Measurements from ENCODE around the gene MAP1LC3B2. TPM values are rescaled to one million over a fixed set of nuclear protein-coding genes. Genes with fewer than 3 reads are reported as not detected.

Gene MAP1LC3B2
- total RNA-seq (ENCODE audit: unreplicated experiment) = not detected
- long read RNA-seq = 0 reads

DNA sequence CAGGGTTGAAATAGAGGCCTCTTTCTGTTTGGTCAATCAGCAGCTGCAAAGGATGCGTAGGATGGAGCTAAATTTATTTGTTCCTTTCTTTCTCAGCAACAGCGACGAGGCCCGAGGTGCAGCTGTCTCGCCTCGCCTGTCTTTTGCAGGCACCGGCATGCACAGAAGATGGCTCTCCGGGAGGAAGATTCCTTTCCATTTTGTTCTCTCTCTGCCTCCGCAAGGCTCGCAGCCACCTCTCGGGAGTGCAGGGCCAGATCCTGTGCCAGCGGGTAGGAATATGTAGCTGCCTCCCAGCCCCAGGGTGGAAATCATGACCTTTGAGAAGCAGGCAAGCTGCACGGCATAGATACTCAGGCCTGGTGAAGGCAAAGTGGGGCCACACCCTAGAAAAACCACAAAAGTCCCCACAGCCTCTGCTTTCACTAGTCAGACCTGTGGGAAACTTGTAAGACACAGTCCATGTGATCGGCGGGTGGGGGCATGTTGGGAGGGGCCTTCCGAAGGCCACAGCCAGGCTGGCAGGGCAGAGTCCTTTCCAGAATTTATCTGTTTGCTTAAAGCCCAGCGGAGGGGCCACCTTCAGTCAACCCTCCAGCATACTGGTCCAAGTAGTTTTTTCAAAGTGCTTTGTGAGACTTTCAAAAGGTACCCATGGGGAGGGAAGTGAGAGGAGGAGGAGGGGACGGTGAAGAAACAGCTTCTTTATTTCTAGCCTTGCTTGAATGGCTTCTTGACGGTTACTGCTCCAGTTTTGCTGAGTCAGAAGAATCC lies at the start of gene MAP1LC3B2:
Gene MAP1LC3B2, plus strand, starts transcription at position 220 of the 774 bp plus-strand sequence. CDS start 16,562 bp downstream, outside the sequence.
- Mint-ChIP-seq H3K4me3 (ENCODE audit: unreplicated experiment) (no peak within 1 kb of the TSS), H3K27ac (ENCODE audit: unreplicated experiment) (no peak within 1 kb of the TSS), H3K27me3 (ENCODE audit: unreplicated experiment) (peaks cover 1% of the 10 kb centered on the region), H3K4me1 (ENCODE audit: unreplicated experiment) (no peaks in the 10 kb centered on the region), H3K9me3 (ENCODE audit: unreplicated experiment) (no peaks in the 10 kb centered on the region), H3K36me3 (ENCODE audit: low read depth, unreplicated experiment) (no peaks in the 10 kb centered on the region)
- TF ChIP-seq, protein P1, sequence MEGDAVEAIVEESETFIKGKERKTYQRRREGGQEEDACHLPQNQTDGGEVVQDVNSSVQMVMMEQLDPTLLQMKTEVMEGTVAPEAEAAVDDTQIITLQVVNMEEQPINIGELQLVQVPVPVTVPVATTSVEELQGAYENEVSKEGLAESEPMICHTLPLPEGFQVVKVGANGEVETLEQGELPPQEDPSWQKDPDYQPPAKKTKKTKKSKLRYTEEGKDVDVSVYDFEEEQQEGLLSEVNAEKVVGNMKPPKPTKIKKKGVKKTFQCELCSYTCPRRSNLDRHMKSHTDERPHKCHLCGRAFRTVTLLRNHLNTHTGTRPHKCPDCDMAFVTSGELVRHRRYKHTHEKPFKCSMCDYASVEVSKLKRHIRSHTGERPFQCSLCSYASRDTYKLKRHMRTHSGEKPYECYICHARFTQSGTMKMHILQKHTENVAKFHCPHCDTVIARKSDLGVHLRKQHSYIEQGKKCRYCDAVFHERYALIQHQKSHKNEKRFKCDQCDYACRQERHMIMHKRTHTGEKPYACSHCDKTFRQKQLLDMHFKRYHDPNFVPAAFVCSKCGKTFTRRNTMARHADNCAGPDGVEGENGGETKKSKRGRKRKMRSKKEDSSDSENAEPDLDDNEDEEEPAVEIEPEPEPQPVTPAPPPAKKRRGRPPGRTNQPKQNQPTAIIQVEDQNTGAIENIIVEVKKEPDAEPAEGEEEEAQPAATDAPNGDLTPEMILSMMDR (IDR thresholded peaks at IDR 0.05; ENCODE audit: unreplicated experiment) = no peak
- DNase-seq (ENCODE audit: low spot score) = no peak

DNA sequence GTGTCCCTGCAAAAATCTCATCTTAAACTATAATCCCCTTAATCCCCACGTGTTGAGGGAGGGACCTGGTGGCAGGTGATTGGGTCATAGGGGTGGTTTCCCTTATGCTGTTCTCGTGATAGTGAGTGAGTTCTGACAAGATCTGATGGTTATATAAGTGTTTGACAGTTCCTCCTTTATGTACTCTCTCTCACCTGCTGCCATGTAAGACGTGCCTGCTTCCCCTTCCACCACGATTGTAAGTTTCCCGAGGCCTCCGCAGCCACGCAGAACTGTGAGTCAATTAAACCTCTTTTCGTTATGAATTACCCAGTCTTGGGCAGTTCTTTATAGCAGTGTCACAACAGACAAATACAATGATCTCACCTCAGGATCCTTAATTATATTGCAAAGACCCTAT lies 45.2 kb upstream of the MAP1LC3B2 start:
- Mint-ChIP-seq H3K36me3 (ENCODE audit: low read depth, unreplicated experiment) (no peaks in the 10 kb centered on the region), H3K9me3 (ENCODE audit: unreplicated experiment) (no peaks in the 10 kb centered on the region), H3K4me1 (ENCODE audit: unreplicated experiment) (no peaks in the 10 kb centered on the region), H3K4me3 (ENCODE audit: unreplicated experiment) (no peak overlapping the region), H3K27ac (ENCODE audit: unreplicated experiment) (no peak overlapping the region), H3K27me3 (ENCODE audit: unreplicated experiment) (no peaks in the 10 kb centered on the region)
- TF ChIP-seq, protein P1 (IDR thresholded peaks at IDR 0.05; ENCODE audit: unreplicated experiment) = no peak
- DNase-seq (ENCODE audit: low spot score) = no peak

DNA sequence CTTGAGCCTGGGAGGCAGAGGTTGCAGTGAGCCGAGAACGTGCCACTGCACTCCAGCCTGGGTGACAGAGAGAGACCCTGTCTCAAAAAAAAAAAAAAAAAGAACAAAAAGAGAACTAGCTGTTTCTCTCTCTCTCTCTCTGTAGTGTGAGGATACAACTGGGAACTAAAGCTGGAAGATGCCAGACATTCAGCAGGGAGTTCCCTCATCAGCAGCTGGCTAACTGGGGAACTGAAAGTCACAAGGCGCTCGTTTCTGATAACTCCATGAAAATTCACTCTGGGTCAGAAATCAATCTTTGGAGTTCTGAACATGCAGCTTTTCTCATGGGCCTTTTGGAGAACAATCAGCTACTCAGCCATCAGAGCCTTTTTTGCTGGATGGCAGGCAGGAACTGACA lies 43.5 kb upstream of the MAP1LC3B2 start:
- Mint-ChIP-seq H3K36me3 (ENCODE audit: low read depth, unreplicated experiment) (no peaks in the 10 kb centered on the region), H3K4me3 (ENCODE audit: unreplicated experiment) (no peak overlapping the region), H3K4me1 (ENCODE audit: unreplicated experiment) (no peaks in the 10 kb centered on the region), H3K27me3 (ENCODE audit: unreplicated experiment) (peaks cover 4% of the 10 kb centered on the region), H3K9me3 (ENCODE audit: unreplicated experiment) (no peaks in the 10 kb centered on the region), H3K27ac (ENCODE audit: unreplicated experiment) (no peak overlapping the region)
- DNase-seq (ENCODE audit: low spot score) = no peak
- TF ChIP-seq, protein P1 (IDR thresholded peaks at IDR 0.05; ENCODE audit: unreplicated experiment) = no peak

DNA sequence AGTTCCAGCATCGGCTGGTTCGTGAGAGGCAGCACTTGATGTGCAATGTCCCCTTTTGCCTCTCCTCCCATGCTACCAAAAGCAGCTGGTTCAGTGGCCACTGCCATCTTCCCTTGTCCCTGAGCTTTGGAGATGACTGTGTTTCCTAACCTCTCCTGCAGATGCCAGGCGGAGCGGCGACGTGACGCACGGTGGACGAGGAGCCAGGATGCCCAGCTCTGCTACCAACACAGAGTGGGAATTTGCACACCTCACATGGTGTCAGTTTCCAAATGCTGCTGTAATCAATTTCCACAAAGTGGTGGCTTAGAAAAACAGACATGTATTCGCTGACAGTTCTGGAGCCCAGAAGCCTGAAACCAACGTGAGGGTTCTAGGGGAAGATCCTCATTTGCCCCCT lies 42.5 kb upstream of the MAP1LC3B2 start:
- Mint-ChIP-seq H3K36me3 (ENCODE audit: low read depth, unreplicated experiment) (no peaks in the 10 kb centered on the region), H3K27me3 (ENCODE audit: unreplicated experiment) (peaks cover 5% of the 10 kb centered on the region), H3K27ac (ENCODE audit: unreplicated experiment) (no peak overlapping the region), H3K9me3 (ENCODE audit: unreplicated experiment) (no peaks in the 10 kb centered on the region), H3K4me3 (ENCODE audit: unreplicated experiment) (no peak overlapping the region), H3K4me1 (ENCODE audit: unreplicated experiment) (peaks cover 5% of the 10 kb centered on the region)
- TF ChIP-seq, protein P1 (IDR thresholded peaks at IDR 0.05; ENCODE audit: unreplicated experiment) = no peak
- DNase-seq (ENCODE audit: low spot score) = no peak

DNA sequence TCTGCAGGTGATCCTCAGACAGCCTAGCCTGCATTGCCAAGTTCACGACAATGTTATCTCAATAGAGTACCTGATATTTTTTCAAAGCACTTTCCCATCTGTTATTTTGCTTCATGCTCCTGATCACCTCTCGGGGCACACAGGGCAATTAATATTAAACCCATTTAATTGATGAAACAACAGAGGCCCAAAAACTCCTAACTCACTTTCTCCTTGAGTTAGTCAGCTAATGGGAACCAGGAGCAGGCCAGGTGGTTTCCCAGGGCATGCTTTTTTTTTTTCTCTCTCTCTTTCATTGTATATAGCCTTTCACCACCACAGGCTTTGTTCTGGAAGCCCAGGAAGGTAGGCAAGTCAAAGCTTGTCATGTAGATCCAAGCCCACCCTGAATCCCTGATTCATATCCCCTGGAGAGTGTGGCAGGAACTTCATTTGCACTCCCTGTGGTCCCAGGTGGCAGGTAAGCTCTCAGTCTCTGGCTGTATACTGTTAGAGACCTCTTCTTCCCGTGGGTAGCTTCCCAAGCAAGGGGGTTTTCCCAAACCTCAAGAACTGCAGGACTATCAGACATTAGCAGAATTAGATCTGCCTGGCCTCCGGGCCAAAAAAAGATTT lies 41.6 kb upstream of the MAP1LC3B2 start:
- TF ChIP-seq, protein P1 (IDR thresholded peaks at IDR 0.05; ENCODE audit: unreplicated experiment) = no peak
- peaks cover 5% of the 10 kb centered on the region for H3K27me3 Mint-ChIP-seq (ENCODE audit: unreplicated experiment)
- H3K9me3 Mint-ChIP-seq (ENCODE audit: unreplicated experiment) = no peaks in the 10 kb centered on the region
- no peak for DNase-seq (ENCODE audit: low spot score)
- H3K36me3 Mint-ChIP-seq (ENCODE audit: low read depth, unreplicated experiment) = no peaks in the 10 kb centered on the region
- H3K4me3 Mint-ChIP-seq (ENCODE audit: unreplicated experiment) = no peak overlapping the region
- peaks cover 5% of the 10 kb centered on the region for H3K4me1 Mint-ChIP-seq (ENCODE audit: unreplicated experiment)
- H3K27ac Mint-ChIP-seq (ENCODE audit: unreplicated experiment) = no peak overlapping the region

All from endothelial cell (in vitro differentiated cells).